Measurements from ENCODE around the gene ACTR1B. TPM values are rescaled to one million over a fixed set of nuclear protein-coding genes. Genes with fewer than 3 reads are reported as not detected.

The ACTR1B gene
- polyA plus RNA-seq, 3 donors, result 8.9 to 64.4 (median 9.9) TPM

GRCh38 chr2:97706708-97707345 is 43.0 kb upstream of the ACTR1B start:
- no peak for DNase-seq
- H3K4me1 Mint-ChIP-seq, result peaks cover 4% of the 10 kb centered on the region
- H3K79me2 ChIP-seq (ENCODE audit: insufficient read depth, low read length), result no peaks in the 10 kb centered on the region
- H2AFZ ChIP-seq (ENCODE audit: insufficient read depth, low read depth, low read length, poor library complexity, severe bottlenecking), result no peak overlapping the region
- no peaks in the 10 kb centered on the region for H3K36me3 Mint-ChIP-seq
- H3K4me3 Mint-ChIP-seq, result no peak overlapping the region
- H3K27ac ChIP-seq (ENCODE audit: low read depth in 1 of 2, low read length in 2 of 2), result no peak overlapping the region
- H3K4me1 ChIP-seq (ENCODE audit: control insufficient read depth in 1 of 2, insufficient read depth in 2 of 2, low read length in 2 of 2), result no peaks in the 10 kb centered on the region
- no peaks in the 10 kb centered on the region for H3K36me3 ChIP-seq (replicated peaks in 1 of 2; ENCODE audit: control insufficient read depth in 1 of 2, insufficient read depth in 2 of 2, low read length in 2 of 2)
- H3K9me3 Mint-ChIP-seq, result peaks cover 0 to 3% (median 0%) of the 10 kb centered on the region in 7 donors
- H3K27ac Mint-ChIP-seq, result no peak overlapping the region
- peaks cover 1 to 5% (median 4%) of the 10 kb centered on the region in 3 donors for H3K27me3 Mint-ChIP-seq (ENCODE audit: low read depth in 3 of 3)
- H3K4me2 ChIP-seq (replicated peaks; ENCODE audit: extremely low read depth, low read length, poor library complexity, severe bottlenecking), result no peak overlapping the region
- H3K9ac ChIP-seq (ENCODE audit: insufficient read depth, low read length, poor library complexity, severe bottlenecking), result no peak overlapping the region
- H3K4me3 ChIP-seq (replicated peaks in 1 of 3; ENCODE audit: low read depth in 2 of 3, low read length in 3 of 3), result no peak overlapping the region
- H3K9me3 ChIP-seq (replicated peaks in 1 of 2; ENCODE audit: control insufficient read depth in 1 of 2, insufficient read depth in 1 of 2, low read length in 2 of 2), result no peaks in the 10 kb centered on the region
- H3K27me3 ChIP-seq (ENCODE audit: control insufficient read depth in 2 of 2, insufficient read depth in 2 of 2, low read length in 2 of 2), result no peaks in the 10 kb centered on the region
- H4K20me1 ChIP-seq (ENCODE audit: insufficient read depth, low read length), result no peaks in the 10 kb centered on the region
- TF ChIP-seq CTCF (IDR thresholded peaks at IDR 0.05), result no peak
- intact Hi-C loops (cut with micrococcal nuclease), result loop anchor here in 1 of 2 donors (10.0 kb wide), 1 partner anchor 678 kb away; no protein-coding TSS in a partner anchor
- 90% methylated on average over 4 of the region's 11 CpGs for WGBS (ENCODE audit: insufficient coverage)

GRCh38 chr2:97706112-97706511 is 42.3 kb upstream of the ACTR1B start:
- TF ChIP-seq CTCF (IDR thresholded peaks at IDR 0.05), result no peak
- H3K4me3 Mint-ChIP-seq, result no peak overlapping the region
- H3K4me2 ChIP-seq (replicated peaks; ENCODE audit: extremely low read depth, low read length, poor library complexity, severe bottlenecking), result no peak overlapping the region

More at GRCh38 chr2:97706112-97706511, 42.3 kb upstream of the ACTR1B start:
- Mint-ChIP-seq H3K4me1 (peaks cover 4% of the 10 kb centered on the region), H3K9me3 (peaks cover 0 to 3% (median 0%) of the 10 kb centered on the region in 7 donors), H3K36me3 (no peaks in the 10 kb centered on the region), H3K27me3 (ENCODE audit: low read depth in 3 of 3) (peaks cover 1 to 7% (median 4%) of the 10 kb centered on the region in 3 donors), H3K27ac (no peak overlapping the region)
- Histone ChIP-seq H3K9ac (ENCODE audit: insufficient read depth, low read length, poor library complexity, severe bottlenecking) (no peak overlapping the region), H4K20me1 (ENCODE audit: insufficient read depth, low read length) (no peaks in the 10 kb centered on the region), H3K9me3 (replicated peaks in 1 of 2; ENCODE audit: control insufficient read depth in 1 of 2, insufficient read depth in 1 of 2, low read length in 2 of 2) (no peaks in the 10 kb centered on the region), H3K79me2 (ENCODE audit: insufficient read depth, low read length) (no peaks in the 10 kb centered on the region), H2AFZ (ENCODE audit: insufficient read depth, low read depth, low read length, poor library complexity, severe bottlenecking) (no peak overlapping the region), H3K4me1 (ENCODE audit: control insufficient read depth in 1 of 2, insufficient read depth in 2 of 2, low read length in 2 of 2) (no peaks in the 10 kb centered on the region), H3K27me3 (ENCODE audit: control insufficient read depth in 2 of 2, insufficient read depth in 2 of 2, low read length in 2 of 2) (no peaks in the 10 kb centered on the region), H3K27ac (ENCODE audit: low read depth in 1 of 2, low read length in 2 of 2) (no peak overlapping the region), H3K4me3 (replicated peaks in 1 of 3; ENCODE audit: low read depth in 2 of 3, low read length in 3 of 3) (no peak overlapping the region), H3K36me3 (replicated peaks in 1 of 2; ENCODE audit: control insufficient read depth in 1 of 2, insufficient read depth in 2 of 2, low read length in 2 of 2) (no peaks in the 10 kb centered on the region)
- WGBS (ENCODE audit: insufficient coverage), result 100% methylated on average over 3 of the region's 13 CpGs
- DNase-seq, result no peak
- intact Hi-C loops (cut with micrococcal nuclease), result loop anchor here in 1 of 2 donors (10.0 kb wide), 1 partner anchor 679 kb away; no protein-coding TSS in a partner anchor
